Lung (tissue), 12 donors: ENCODE measurements around the gene CPNE1. TPM values are rescaled to one million over a fixed set of nuclear protein-coding genes. Genes with fewer than 3 reads are reported as not detected.

Experiments used
- ATAC-seq: fragments of 200-7000 bp; cut with Tn5 transposase; one replicate; pipeline ENCODE4 v1.9.1; 2020; ENCODE audit warnings: moderate number of reproducible peaks; ENCODE audit not compliant: insufficient read depth, low FRiP score
- DNase-seq, 3 donors: peaks; one replicate each; pipeline ENCODE4 v3.0.0-alpha.2; 2013 to 2017
- H3K27ac ChIP-seq, 2 donors: one replicate each; pipeline ENCODE4 v1.5.1; 2013; ENCODE audit warnings: mild to moderate bottlenecking in 2 of 2, moderate library complexity in 2 of 2, control low read depth in 1 of 2, inconsistent platforms in 1 of 2, low read depth in 1 of 2, low read length in 1 of 2
- H3K27me3 ChIP-seq, 3 donors: one replicate each; pipeline ENCODE4 v1.5.1; 2013; ENCODE audit warnings: low read length in 2 of 3; ENCODE audit not compliant: control insufficient read depth in 3 of 3, insufficient read depth in 3 of 3
- H3K36me3 ChIP-seq, 4 donors: one replicate each; pipeline ENCODE4 v1.5.1; 2013; ENCODE audit warnings: low read length in 4 of 4, mild to moderate bottlenecking in 1 of 4, moderate library complexity in 1 of 4; ENCODE audit not compliant: control insufficient read depth in 4 of 4, insufficient read depth in 4 of 4
- H3K4me1 ChIP-seq, 5 donors: one replicate each; pipeline ENCODE4 v1.5.1; 2013; ENCODE audit warnings: low read length in 5 of 5, mild to moderate bottlenecking in 2 of 5, moderate library complexity in 1 of 5; ENCODE audit not compliant: control insufficient read depth in 5 of 5, insufficient read depth in 5 of 5
- H3K4me3 ChIP-seq: one replicate; pipeline ENCODE4 v1.5.1; 2013; ENCODE audit warnings: mild to moderate bottlenecking, control low read depth, moderate library complexity
- H3K9ac ChIP-seq, 2 donors: one replicate each; pipeline ENCODE4 v1.5.1; 2013; ENCODE audit warnings: low read length in 2 of 2, control low read depth in 1 of 2; ENCODE audit not compliant: insufficient read depth in 1 of 2
- H3K9me3 ChIP-seq, 4 donors: one replicate each; pipeline ENCODE4 v1.5.1; 2013; ENCODE audit warnings: low read length in 3 of 4, mild to moderate bottlenecking in 1 of 4, moderate library complexity in 1 of 4; ENCODE audit not compliant: control insufficient read depth in 4 of 4, insufficient read depth in 3 of 4
- CTCF ChIP-seq: IDR thresholded peaks from 2 replicates; pipeline ENCODE4 v1.5.1; 2012; ENCODE audit warnings: mild to moderate bottlenecking; ENCODE audit errors: control extremely low read depth, extremely low read depth
- WGBS, 2 donors: extraction: QIAGEN DNeasy Blood & Tissue Kit; methylation state at CpG; one replicate each; pipeline ENCODE4 v1.1.7; 2013; 5-methylcytosine and 5-hydroxymethylcytosine counted together
- polyA plus RNA-seq, 2 donors: library from polyadenylated mRNA; stranded (reverse); fragments of 200-250 nt; gene quantifications; one replicate each; pipeline ENCODE4 v1.2.1, GENCODE V29; 2013
- total RNA-seq, 2 donors: library from RNA; depleted of rRNA in 1 of 2; stranded (reverse); fragments of >200 nt in 1 of 2; gene quantifications; one replicate each; pipeline ENCODE4 v1.2.1, GENCODE V29; 2014 to 2021
- donor health status: control.
- donor health status: control.
- donor health status: Bipolar disorder and iron deficiency.
- donor health status: healthy.
- donor health status: DM: yes; HTN: yes; CAD: no.

CPNE1 gene
- total and polyA plus RNA-seq, 4 donors = 91.9 to 180 (median 140) TPM

DNA sequence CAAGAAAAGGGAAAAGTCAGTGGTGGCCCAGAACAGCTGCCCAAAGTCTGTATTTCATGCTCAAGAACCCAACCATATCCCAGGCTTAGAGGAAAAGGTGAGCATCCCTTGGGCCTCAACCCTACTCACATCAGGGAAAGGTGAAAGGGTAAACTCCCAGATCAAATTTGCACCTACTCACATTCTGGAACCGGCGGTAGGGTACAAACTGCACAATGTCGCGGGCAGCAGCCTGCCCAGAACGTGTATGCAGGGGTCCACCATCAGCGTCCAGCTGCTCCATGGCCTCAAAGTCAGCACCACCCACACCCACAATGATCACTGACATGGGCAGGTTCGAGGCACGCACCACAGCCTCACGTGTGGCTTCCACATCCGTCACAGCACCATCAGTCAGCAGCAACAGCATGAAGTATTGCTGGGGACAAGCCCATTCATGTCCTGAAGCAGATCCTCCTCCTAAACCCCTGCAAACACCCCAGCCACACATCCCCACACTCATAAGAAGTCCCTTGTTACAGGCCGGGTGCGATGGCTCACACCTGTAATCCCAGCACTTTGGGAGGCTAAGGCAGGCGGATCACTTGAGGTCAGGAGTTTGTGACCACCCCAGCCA, 38.2 kb downstream of the CPNE1 start:
- ATAC-seq (no peak), DNase-seq (no peak)
- Histone ChIP-seq H3K27ac (no peak overlapping the region), H3K27me3 (no peaks in the 10 kb centered on the region), H3K36me3 (peaks cover 26 to 42% (median 33%) of the 10 kb centered on the region in 4 donors), H3K4me3 (no peak overlapping the region), H3K9me3 (no peaks in the 10 kb centered on the region), H3K9ac (no peak overlapping the region), H3K4me1 (no peaks in the 10 kb centered on the region)
- no peak for TF ChIP-seq CTCF
- 94 to 97% methylated on average over 13 of the region's 13 CpGs for WGBS, 2 donors

GRCh38 chr20:35625584-35626385, 38.9 kb downstream of the CPNE1 start:
- 91 to 95% methylated on average over 6 of the region's 6 CpGs for WGBS, 2 donors
- Histone ChIP-seq H3K4me1 (no peaks in the 10 kb centered on the region), H3K27ac (no peak overlapping the region), H3K9me3 (no peaks in the 10 kb centered on the region), H3K4me3 (no peak overlapping the region), H3K36me3 (peaks cover 19 to 35% (median 28%) of the 10 kb centered on the region in 4 donors), H3K9ac (no peak overlapping the region), H3K27me3 (no peaks in the 10 kb centered on the region)
- no peak for TF ChIP-seq CTCF
- ATAC-seq (no peak), DNase-seq (no peak)

DNA sequence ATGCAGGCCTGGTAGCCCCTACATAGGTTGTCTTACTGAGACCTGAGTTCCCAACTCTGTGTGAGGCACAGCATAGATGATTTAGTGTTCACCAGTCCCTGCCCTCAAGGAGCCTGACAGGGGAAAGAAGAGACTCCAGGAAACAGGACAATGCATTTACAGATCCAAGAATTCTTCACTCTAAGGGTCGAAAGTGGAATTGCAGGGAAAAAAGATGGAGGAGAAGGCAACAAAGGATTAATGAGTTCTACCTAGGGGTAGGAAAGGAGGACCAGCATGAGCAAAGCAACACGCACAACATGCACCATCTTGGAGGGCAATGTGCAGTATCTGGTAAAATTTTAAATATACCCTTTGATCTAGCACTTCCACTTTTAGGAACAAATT, 43.1 kb downstream of the CPNE1 start:
- no peak for TF ChIP-seq CTCF
- H3K27me3 ChIP-seq = peaks cover 0 to 2% (median 0%) of the 10 kb centered on the region in 3 donors
- peaks cover 9 to 16% (median 12%) of the 10 kb centered on the region in 4 donors for H3K36me3 ChIP-seq
- no peaks in the 10 kb centered on the region for H3K9me3 ChIP-seq
- ATAC-seq = no peak
- H3K4me3 ChIP-seq = no peak overlapping the region
- H3K4me1 ChIP-seq = peaks cover 0 to 24% (median 12%) of the 10 kb centered on the region in 5 donors
- H3K9ac ChIP-seq = no peak overlapping the region
- WGBS, 2 donors = 92 to 98% methylated on average over 2 of the region's 2 CpGs
- no peak for DNase-seq
- no peak overlapping the region for H3K27ac ChIP-seq
